ENCODE data around the gene B4GALNT4. TPM values are rescaled to one million over a fixed set of nuclear protein-coding genes. Genes with fewer than 3 reads are reported as not detected.
"Not testable (repeated sequence)": the region's sequence is repeated elsewhere in the genome, so short reads cannot be mapped to it uniquely, and the experiment has no call there.

B4GALNT4 gene
- total and polyA plus RNA-seq, 4 donors: 0.15 to 0.42 (median 0.42) TPM; not detected in 1

DNA sequence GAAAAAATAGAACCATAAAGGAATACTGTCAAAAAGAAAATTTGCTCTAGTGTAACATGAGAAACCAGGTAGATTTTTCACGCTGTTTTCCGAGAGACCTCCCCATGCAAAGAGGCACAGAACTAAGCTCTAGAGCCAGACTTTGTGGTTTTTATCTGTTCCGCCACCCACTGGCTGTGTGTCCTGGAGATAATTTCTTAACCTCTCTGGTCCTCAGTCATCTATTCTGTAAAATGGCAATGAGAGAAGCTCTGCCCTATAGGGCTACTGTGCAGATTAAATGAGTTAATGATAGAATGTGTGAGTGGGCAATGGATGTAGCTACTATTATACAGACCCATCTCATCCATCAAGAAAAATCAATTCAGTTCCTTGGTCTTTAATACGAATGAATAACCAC is 54.9 kb downstream of the B4GALNT4 start:
- WGBS: 91% methylated on average over 4 of the region's 4 CpGs
- Histone ChIP-seq H3K9me3 (ENCODE audit: control insufficient read depth in 4 of 4, low read length in 3 of 4) (no peaks in the 10 kb centered on the region), H3K36me3 (ENCODE audit: control insufficient read depth in 4 of 4, insufficient read depth in 3 of 4, low read depth in 1 of 4, low read length in 3 of 4) (no peaks in the 10 kb centered on the region), H3K9ac (ENCODE audit: low read depth in 1 of 2, low read length in 2 of 2) (no peak overlapping the region), H3K4me3 (ENCODE audit: low read depth in 1 of 3, low read length in 3 of 3) (no peak overlapping the region), H3K27ac (ENCODE audit: low read depth in 1 of 2, low read length in 2 of 2) (no peak overlapping the region), H3K4me1 (ENCODE audit: control insufficient read depth in 4 of 4, insufficient read depth in 4 of 4, low read length in 3 of 4) (peaks cover 0 to 3% (median 0%) of the 10 kb centered on the region in 4 donors), H3K27me3 (ENCODE audit: control insufficient read depth in 4 of 4, insufficient read depth in 4 of 4, low read length in 3 of 4) (peaks cover 0 to 3% (median 0%) of the 10 kb centered on the region in 4 donors)
- no peak for TF ChIP-seq MAX (IDR thresholded peaks at IDR 0.05)
- no peak for TF ChIP-seq NR2F2 (IDR thresholded peaks at IDR 0.05)
- no peak for TF ChIP-seq YY1 (IDR thresholded peaks at IDR 0.05)
- TF ChIP-seq, protein P1, sequence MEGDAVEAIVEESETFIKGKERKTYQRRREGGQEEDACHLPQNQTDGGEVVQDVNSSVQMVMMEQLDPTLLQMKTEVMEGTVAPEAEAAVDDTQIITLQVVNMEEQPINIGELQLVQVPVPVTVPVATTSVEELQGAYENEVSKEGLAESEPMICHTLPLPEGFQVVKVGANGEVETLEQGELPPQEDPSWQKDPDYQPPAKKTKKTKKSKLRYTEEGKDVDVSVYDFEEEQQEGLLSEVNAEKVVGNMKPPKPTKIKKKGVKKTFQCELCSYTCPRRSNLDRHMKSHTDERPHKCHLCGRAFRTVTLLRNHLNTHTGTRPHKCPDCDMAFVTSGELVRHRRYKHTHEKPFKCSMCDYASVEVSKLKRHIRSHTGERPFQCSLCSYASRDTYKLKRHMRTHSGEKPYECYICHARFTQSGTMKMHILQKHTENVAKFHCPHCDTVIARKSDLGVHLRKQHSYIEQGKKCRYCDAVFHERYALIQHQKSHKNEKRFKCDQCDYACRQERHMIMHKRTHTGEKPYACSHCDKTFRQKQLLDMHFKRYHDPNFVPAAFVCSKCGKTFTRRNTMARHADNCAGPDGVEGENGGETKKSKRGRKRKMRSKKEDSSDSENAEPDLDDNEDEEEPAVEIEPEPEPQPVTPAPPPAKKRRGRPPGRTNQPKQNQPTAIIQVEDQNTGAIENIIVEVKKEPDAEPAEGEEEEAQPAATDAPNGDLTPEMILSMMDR (IDR thresholded peaks at IDR 0.05; ENCODE audit: low read depth, low read length, missing input control): no peak
- TF ChIP-seq, protein P2, sequence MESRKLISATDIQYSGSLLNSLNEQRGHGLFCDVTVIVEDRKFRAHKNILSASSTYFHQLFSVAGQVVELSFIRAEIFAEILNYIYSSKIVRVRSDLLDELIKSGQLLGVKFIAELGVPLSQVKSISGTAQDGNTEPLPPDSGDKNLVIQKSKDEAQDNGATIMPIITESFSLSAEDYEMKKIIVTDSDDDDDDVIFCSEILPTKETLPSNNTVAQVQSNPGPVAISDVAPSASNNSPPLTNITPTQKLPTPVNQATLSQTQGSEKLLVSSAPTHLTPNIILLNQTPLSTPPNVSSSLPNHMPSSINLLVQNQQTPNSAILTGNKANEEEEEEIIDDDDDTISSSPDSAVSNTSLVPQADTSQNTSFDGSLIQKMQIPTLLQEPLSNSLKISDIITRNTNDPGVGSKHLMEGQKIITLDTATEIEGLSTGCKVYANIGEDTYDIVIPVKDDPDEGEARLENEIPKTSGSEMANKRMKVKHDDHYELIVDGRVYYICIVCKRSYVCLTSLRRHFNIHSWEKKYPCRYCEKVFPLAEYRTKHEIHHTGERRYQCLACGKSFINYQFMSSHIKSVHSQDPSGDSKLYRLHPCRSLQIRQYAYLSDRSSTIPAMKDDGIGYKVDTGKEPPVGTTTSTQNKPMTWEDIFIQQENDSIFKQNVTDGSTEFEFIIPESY (IDR thresholded peaks at IDR 0.05): no peak
- TF ChIP-seq FOXA2 (IDR thresholded peaks at IDR 0.05): no peak
- TF ChIP-seq EGR1 (IDR thresholded peaks at IDR 0.05; ENCODE audit: low read depth in 2 of 2): no peak
- TF ChIP-seq GABPA (IDR thresholded peaks at IDR 0.05 in 1 of 2, conservative IDR thresholded peaks at IDR 0.05 in 1 of 2): no peak
- TF ChIP-seq SP1 (IDR thresholded peaks at IDR 0.05): no peak
- TF ChIP-seq, protein P3, sequence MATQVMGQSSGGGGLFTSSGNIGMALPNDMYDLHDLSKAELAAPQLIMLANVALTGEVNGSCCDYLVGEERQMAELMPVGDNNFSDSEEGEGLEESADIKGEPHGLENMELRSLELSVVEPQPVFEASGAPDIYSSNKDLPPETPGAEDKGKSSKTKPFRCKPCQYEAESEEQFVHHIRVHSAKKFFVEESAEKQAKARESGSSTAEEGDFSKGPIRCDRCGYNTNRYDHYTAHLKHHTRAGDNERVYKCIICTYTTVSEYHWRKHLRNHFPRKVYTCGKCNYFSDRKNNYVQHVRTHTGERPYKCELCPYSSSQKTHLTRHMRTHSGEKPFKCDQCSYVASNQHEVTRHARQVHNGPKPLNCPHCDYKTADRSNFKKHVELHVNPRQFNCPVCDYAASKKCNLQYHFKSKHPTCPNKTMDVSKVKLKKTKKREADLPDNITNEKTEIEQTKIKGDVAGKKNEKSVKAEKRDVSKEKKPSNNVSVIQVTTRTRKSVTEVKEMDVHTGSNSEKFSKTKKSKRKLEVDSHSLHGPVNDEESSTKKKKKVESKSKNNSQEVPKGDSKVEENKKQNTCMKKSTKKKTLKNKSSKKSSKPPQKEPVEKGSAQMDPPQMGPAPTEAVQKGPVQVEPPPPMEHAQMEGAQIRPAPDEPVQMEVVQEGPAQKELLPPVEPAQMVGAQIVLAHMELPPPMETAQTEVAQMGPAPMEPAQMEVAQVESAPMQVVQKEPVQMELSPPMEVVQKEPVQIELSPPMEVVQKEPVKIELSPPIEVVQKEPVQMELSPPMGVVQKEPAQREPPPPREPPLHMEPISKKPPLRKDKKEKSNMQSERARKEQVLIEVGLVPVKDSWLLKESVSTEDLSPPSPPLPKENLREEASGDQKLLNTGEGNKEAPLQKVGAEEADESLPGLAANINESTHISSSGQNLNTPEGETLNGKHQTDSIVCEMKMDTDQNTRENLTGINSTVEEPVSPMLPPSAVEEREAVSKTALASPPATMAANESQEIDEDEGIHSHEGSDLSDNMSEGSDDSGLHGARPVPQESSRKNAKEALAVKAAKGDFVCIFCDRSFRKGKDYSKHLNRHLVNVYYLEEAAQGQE (IDR thresholded peaks at IDR 0.05): no peak
- TF ChIP-seq RAD21 (IDR thresholded peaks at IDR 0.05): no peak
- no peak for TF ChIP-seq TAF1 (conservative IDR thresholded peaks at IDR 0.05)
- DNase-seq (ENCODE audit: low spot score): no peak

- not testable (repeated sequence) for H3K9ac ChIP-seq (ENCODE audit: low read depth in 1 of 2, low read length in 2 of 2); DNase-seq (ENCODE audit: low spot score); H3K27me3 ChIP-seq (ENCODE audit: control insufficient read depth in 4 of 4, insufficient read depth in 4 of 4, low read length in 3 of 4); H3K4me1 ChIP-seq (ENCODE audit: control insufficient read depth in 4 of 4, insufficient read depth in 4 of 4, low read length in 3 of 4); H3K4me3 ChIP-seq (ENCODE audit: low read depth in 1 of 3, low read length in 3 of 3); H3K36me3 ChIP-seq (ENCODE audit: control insufficient read depth in 4 of 4, insufficient read depth in 3 of 4, low read depth in 1 of 4, low read length in 3 of 4); H3K27ac ChIP-seq (ENCODE audit: low read depth in 1 of 2, low read length in 2 of 2); H3K9me3 ChIP-seq (ENCODE audit: control insufficient read depth in 4 of 4, low read length in 3 of 4)
- 50% methylated on average over 28 of the region's 45 CpGs for WGBS
Measured at GRCh38 chr11:424766-425165, 55.5 kb downstream of the B4GALNT4 start.
